A549 (cell line): ENCODE results near the gene MAD2L1BP.

Source experiments
- BHLHE40 ChIP-seq: IDR thresholded peaks from 2 replicates; pipeline ENCODE4 v1.6.1; 2012; ENCODE audit warnings: low read depth, low read length, inconsistent platforms
- CBX2 ChIP-seq: fragments of 200-600 bp; sonication (generic); IDR thresholded peaks from 2 replicates; pipeline ENCODE4 v1.6.1; 2016; ENCODE audit warnings: low read depth, mild to moderate bottlenecking, borderline replicate concordance
- CTCF ChIP-seq: fragments of >200 bp; sonication (Bioruptor Twin); formaldehyde crosslinking; IDR thresholded peaks from 3 replicates; pipeline ENCODE4 v1.5.1; 2016
- EP300 ChIP-seq, 2 experiments: fragments of >200 bp; sonication (Bioruptor Twin); formaldehyde crosslinking; IDR thresholded peaks; 2 replicates in 1 of 2; 3 replicates in 1 of 2; pipeline ENCODE4 v1.6.1; 2016 to 2017
- KDM1A ChIP-seq: fragments of 200-600 bp; sonication (generic); IDR thresholded peaks from 2 replicates; pipeline ENCODE4 v1.6.1; 2016; ENCODE audit warnings: low read depth, mild to moderate bottlenecking
- POLR2A ChIP-seq: IDR thresholded peaks from 2 replicates; pipeline ENCODE4 v1.6.1; 2012; ENCODE audit warnings: mild to moderate bottlenecking, low read length
- RAD21 ChIP-seq, 2 experiments: fragments of >200 bp in 1 of 2; sonication (Bioruptor Twin) in 1 of 2; formaldehyde crosslinking in 1 of 2; IDR thresholded peaks in 1 of 2; conservative IDR thresholded peaks in 1 of 2; 2 replicates in 1 of 2; 3 replicates in 1 of 2; pipeline ENCODE4 v1.6.1; 2012 to 2018; ENCODE audit warnings: inconsistent platforms in 1 of 2
- USF2 ChIP-seq: fragments of 450-650 bp; IDR thresholded peaks from 2 replicates; pipeline ENCODE4 v1.6.1; 2014; ENCODE audit warnings: antibody characterized with exemption

GRCh38 chr6:43671801-43672690, 36.4 kb downstream of the MAD2L1BP start:
- TF ChIP-seq CBX2, result no peak
- no peak for TF ChIP-seq RAD21 (conservative IDR thresholded peaks at IDR 0.05 in 1 of 2, IDR thresholded peaks at IDR 0.05 in 1 of 2)
- TF ChIP-seq BHLHE40, result no peak
- no peak for TF ChIP-seq CTCF
- TF ChIP-seq USF2, result no peak
- no peak for TF ChIP-seq POLR2A
- no peak for TF ChIP-seq EP300 (IDR thresholded peaks at IDR 0.05)
- no peak for TF ChIP-seq KDM1A
